ENCODE results near the gene PKNOX2.

PKNOX2 gene

GRCh38 chr11:125370561-125371389 lies 206.2 kb downstream of the PKNOX2 start:
- no peak for DNase-seq

- peak in 1 of 2 experiments; percentile 16 for DNase-seq
Measured at GRCh38 chr11:125371431-125371935, 206.9 kb downstream of the PKNOX2 start.

- DNase-seq, result no peak
Measured at GRCh38 chr11:125372088-125372487, 207.5 kb downstream of the PKNOX2 start.

- no peak for DNase-seq
Measured at GRCh38 chr11:125372911-125373310, 208.4 kb downstream of the PKNOX2 start.

GRCh38 chr11:125373426-125374391 lies 209.2 kb downstream of the PKNOX2 start:
- DNase-seq, result no peak

DNA sequence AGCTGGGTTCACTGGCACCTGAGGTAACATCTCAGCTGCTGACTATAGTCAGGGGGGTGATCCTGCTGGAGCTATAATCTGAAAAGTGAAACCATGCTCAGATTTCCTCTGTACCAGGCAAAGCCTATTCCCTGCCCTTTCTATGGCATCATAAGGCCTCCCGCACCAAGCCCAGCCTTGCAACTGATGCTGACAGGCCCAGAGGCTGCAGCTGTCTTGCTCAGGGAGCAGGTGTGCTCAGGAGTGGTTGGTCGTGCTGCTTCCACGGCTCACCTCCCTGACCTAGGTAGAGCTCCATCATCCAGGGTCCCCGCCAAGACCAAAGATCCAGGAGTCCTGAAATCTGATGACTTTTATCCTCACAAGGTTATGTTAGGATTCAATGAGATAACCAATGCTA lies 209.8 kb downstream of the PKNOX2 start:
- no peak for DNase-seq

- DNase-seq, result no peak
Measured at GRCh38 chr11:125375146-125375545, 210.6 kb downstream of the PKNOX2 start.

GRCh38 chr11:125376117-125376516 lies 211.6 kb downstream of the PKNOX2 start:
- DNase-seq, result peak; percentile 98

DNA sequence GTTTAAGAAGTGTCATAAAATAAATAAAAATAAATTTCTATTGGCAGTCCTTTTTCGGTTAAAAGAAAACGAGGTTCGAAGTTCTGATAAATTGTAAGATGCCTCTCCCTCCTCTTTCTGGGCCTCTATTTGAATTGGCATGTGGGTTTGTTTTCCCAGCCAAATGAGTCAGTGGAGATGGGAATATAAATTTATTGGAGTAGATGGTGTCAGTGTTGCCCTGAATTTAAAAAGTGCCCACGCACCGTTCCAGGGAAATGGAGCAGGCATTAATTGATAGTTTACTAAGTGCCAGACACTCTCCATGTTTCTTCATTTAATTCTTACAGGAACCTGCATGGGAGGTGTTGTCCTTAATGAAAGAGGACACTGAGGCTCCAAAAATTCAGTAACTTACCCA lies 212.3 kb downstream of the PKNOX2 start:
- peak in 1 of 2 experiments; percentile 12 for DNase-seq

DNA sequence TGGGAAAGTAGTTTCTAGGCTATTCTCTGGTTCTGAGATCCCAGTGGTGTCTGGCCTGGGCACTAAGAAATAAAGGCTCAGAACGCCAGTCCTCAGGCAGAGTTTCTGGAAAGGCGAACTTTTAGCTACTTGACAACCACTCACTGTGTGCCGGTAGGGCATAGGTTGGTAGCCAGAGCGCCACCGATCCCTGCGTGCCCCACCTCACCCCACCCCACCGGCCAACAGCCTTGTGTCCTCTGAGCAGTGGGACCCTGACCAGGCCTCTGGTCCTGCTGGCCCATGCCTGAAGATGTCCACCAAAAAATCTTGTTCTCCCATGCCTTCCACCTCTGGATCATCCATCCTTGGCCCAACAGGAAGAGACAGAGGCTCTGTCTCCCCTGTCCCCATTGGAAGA lies 213.5 kb downstream of the PKNOX2 start:
- DNase-seq, result no peak

- DNase-seq, result no peak
Measured at GRCh38 chr11:125378571-125378970, 214.0 kb downstream of the PKNOX2 start.

DNA sequence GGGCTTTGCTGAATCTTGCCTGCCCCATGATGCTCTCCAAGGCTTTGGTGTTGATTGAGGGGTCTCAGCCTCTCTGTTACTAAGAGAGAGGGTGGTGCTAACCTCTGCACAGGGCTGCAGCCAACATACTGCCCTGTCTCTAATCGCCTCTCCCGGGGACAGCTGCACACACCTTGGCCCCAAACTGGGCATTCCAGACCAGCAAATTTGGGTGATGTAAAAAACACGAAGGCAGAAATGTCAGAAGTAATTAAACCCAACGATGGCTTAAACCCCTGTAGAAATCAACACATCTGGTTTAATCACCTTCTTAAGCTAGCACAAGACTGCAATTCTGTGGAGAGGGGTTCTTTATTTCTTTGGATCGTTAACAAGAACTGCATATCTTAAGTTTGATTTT lies 215.0 kb downstream of the PKNOX2 start:
- no peak for DNase-seq

- no peak for DNase-seq
Measured at GRCh38 chr11:125379981-125380380, 215.4 kb downstream of the PKNOX2 start.

DNA sequence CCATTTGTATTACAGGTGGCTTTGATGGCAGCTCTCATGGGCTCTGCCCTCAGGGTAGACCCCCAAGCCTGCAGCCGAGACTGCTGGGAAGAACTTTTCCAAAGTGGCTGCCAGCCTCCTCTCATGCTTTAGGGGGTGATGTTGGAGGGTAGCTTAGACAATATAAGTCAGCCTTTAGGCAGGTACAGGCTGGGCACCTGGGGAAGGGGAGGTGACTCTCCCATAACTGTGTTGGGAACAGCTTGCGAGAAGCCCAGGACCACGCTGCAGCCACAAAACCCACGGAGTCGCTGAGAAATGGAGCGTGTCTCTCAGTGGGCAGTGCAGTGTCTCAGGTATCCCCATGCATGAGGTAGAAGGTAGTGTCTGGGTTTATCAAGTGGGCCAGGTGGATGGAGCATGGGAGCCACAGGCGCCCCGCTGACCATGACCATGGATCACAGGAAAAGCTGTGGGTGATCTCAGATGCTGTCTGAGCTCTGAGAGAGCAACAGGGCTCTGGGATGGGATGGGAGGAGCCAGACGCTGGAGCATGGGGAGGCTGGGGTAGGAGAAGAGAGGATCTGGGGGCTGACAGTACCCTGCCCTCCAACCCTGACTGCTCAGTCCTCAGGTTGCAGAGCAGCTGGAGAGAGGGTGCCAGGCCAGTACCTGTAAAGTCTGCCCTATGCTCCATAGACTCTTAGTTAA lies 216.3 kb downstream of the PKNOX2 start:
- DNase-seq, result no peak

GRCh38 chr11:125381499-125382044 lies 217.0 kb downstream of the PKNOX2 start:
- DNase-seq, result peak; percentile 38 to 50

DNA sequence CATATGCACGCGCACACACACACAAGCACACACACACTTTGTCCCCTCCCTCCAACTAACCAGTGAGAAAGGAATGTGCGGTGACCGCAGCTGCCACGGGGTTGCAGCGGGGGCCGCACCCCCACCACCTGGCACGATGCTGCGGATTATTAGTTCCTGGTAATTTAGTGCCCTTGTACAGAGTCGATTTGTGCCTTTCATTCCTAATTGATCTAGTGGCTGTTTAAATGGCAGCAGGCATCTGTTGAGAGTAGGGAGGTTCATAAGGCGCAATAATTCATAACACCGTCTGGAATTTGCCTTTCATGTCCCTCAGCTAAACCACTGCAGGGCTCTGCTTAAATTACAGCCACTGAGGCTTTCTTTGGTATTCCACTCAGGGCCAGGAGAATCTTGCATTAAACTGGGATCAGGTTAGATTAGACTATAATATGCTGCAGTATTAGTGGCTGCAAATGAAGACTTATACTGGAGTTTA lies 217.8 kb downstream of the PKNOX2 start:
- DNase-seq, result no peak

GRCh38 chr11:125382822-125383221 lies 218.3 kb downstream of the PKNOX2 start:
- DNase-seq, result no peak

- DNase-seq, result no peak
Measured at GRCh38 chr11:125384825-125385224, 220.3 kb downstream of the PKNOX2 start.

DNA sequence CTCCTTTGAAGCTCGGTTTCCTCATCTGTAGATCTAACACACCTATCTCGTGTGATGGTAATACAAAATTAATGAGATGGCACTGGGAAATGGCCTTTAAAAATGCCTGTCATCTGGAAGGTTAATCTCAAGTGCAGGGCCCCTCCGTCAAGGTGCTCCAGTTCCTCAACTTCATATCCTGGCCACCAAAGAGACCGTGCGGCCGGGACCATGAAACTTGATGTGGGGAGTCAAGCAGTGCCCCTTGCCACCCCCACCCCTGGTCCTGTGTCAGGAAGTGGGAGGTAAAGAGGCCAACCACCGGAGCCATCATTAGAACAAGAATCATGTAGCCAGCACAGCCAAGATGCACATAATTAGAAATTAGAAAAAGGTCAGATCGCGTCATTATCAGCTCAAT lies 223.3 kb downstream of the PKNOX2 start:
- no peak for DNase-seq

DNA sequence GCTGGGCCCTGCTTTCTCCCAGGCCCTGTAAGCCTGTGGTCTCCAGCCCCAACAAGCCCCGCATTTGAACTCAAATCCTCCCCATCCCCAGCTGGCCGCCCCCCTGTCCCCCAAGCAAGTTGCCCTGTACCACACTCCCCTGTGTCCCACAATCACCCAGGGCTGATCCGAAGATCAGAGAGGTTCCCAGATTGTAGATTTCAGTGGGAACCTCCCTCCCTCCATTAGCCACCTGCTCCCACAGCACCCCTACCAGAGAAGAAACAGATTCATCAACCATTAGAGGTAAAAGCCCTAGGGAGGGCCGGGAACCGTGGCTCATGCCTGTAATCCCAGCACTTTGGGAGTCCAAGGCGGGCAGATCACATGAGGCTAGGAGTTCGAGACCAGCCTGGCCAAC lies 224.1 kb downstream of the PKNOX2 start:
- no peak for DNase-seq

GRCh38 chr11:125389339-125390166 lies 225.0 kb downstream of the PKNOX2 start:
- no peak for DNase-seq
